ENCODE results near the gene UBXN10.
A peak's percentile ranks its signal among the peaks of the same experiment; 100 is the strongest.
"Not testable (repeated sequence)": the region's sequence is repeated elsewhere in the genome, so short reads cannot be mapped to it uniquely, and the experiment has no call there.

Gene UBXN10

GRCh38 chr1:20207546-20207945, 21.6 kb downstream of the UBXN10 start:
- no peak for DNase-seq

- DNase-seq = no peak
Measured at GRCh38 chr1:20209471-20209870, 23.6 kb downstream of the UBXN10 start.

GRCh38 chr1:20210736-20211460, 25.0 kb downstream of the UBXN10 start:
- DNase-seq = no peak

- DNase-seq = no peak
Measured at GRCh38 chr1:20211511-20211931, 25.6 kb downstream of the UBXN10 start.

GRCh38 chr1:20212085-20212684, 26.3 kb downstream of the UBXN10 start:
- DNase-seq = no peak

- peak; percentile 56 to 85 (median 75) for DNase-seq
Measured at GRCh38 chr1:20212685-20213331, 26.9 kb downstream of the UBXN10 start.

- DNase-seq = no peak
Measured at GRCh38 chr1:20215716-20216115, 29.8 kb downstream of the UBXN10 start.

- peak in 2 of 4 experiments; percentile 6 to 33 for DNase-seq
Measured at GRCh38 chr1:20216574-20216973, 30.7 kb downstream of the UBXN10 start.

GRCh38 chr1:20219053-20219452, 33.2 kb downstream of the UBXN10 start:
- not testable (repeated sequence) for DNase-seq

- no peak for DNase-seq
Measured at GRCh38 chr1:20220036-20220435, 34.1 kb downstream of the UBXN10 start.

GRCh38 chr1:20223106-20223505, 37.2 kb downstream of the UBXN10 start:
- DNase-seq = peak; percentile 7 to 44 (median 24)

GRCh38 chr1:20223551-20224419, 37.9 kb downstream of the UBXN10 start:
- no peak for DNase-seq

- no peak for DNase-seq
Measured at GRCh38 chr1:20224546-20224945, 38.6 kb downstream of the UBXN10 start.

GRCh38 chr1:20227704-20228103, 41.8 kb downstream of the UBXN10 start:
- no peak for DNase-seq

- DNase-seq = no peak
Measured at GRCh38 chr1:20228314-20228825, 42.5 kb downstream of the UBXN10 start.

GRCh38 chr1:20229171-20229570, 43.3 kb downstream of the UBXN10 start:
- DNase-seq = no peak

GRCh38 chr1:20232564-20232963, 46.7 kb downstream of the UBXN10 start:
- DNase-seq = not testable (repeated sequence)

- peak in 3 of 4 experiments; percentile 5 to 66 (median 45) for DNase-seq
Measured at GRCh38 chr1:20233394-20233793, 47.5 kb downstream of the UBXN10 start.

- DNase-seq = no peak
Measured at GRCh38 chr1:20233866-20234265, 48.0 kb downstream of the UBXN10 start.

- no peak for DNase-seq
Measured at GRCh38 chr1:20234788-20235535, 49.1 kb downstream of the UBXN10 start.

GRCh38 chr1:20237646-20238045, 51.8 kb downstream of the UBXN10 start:
- no peak for DNase-seq

GRCh38 chr1:20240012-20240411, 54.1 kb downstream of the UBXN10 start:
- no peak for DNase-seq

All from suppressor macrophage (primary cell).